A549 (cell line): Measurements from ENCODE around the gene TMEM272. TPM values are rescaled to one million over a fixed set of nuclear protein-coding genes. Genes with fewer than 3 reads are reported as not detected.

Source experiments
- ATAC-seq, 2 experiments: fragments of 200-7000 bp in 1 of 2; fragments of >200 bp in 1 of 2; cut with Nextera tagmentation in 1 of 2; cut with Tn5 transposase in 1 of 2; 3 replicates each; pipeline versions ENCODE4 v1.8.0 to v1.9.1; 2018 to 2020; ENCODE audit warnings: mild to moderate bottlenecking in 1 of 2, moderate library complexity in 1 of 2
- CTCF ChIA-PET: fragments of 300-600 bp; sonication (Branson Sonifier 250); formaldehyde crosslinking; extraction: SDS; loops from one replicate; lab custom pipeline; 2021; ENCODE audit warnings: antibody characterized with exemption, inconsistent platforms; lab: Yijun Ruan, JAX
- POLR2A ChIA-PET: fragments of 350-600 bp; formaldehyde crosslinking; extraction: SDS; loops from one replicate; lab custom pipeline; 2021; ENCODE audit warnings: antibody characterized with exemption, inconsistent platforms; lab: Yijun Ruan, JAX
- DNase-seq, 2 experiments: peaks; one replicate each; pipeline versions ENCODE4 v3.0.0 to v3.0.0-alpha.2; 2011 to 2016; ENCODE audit warnings: low read depth in 1 of 2, low spot score in 1 of 2
- FAIRE-seq: peaks from 2 replicates; lab custom pipeline; 2011; peaks lifted over from hg19 to GRCh38; lab: Jason Lieb, UNC
- H3K27ac ChIP-seq, 2 experiments: fragments of >200 bp; sonication (Bioruptor Twin); formaldehyde crosslinking; 3 replicates each; pipeline ENCODE4 v1.5.1; 2016 to 2017
- H3K4me1 ChIP-seq: fragments of >200 bp; sonication (Bioruptor Twin); formaldehyde crosslinking; 3 replicates; pipeline ENCODE4 v1.6.1; 2016
- H3K4me2 ChIP-seq: fragments of >200 bp; sonication (Bioruptor Twin); formaldehyde crosslinking; 3 replicates; pipeline ENCODE4 v1.6.1; 2016
- H3K4me3 ChIP-seq: fragments of >200 bp; sonication (Bioruptor Twin); formaldehyde crosslinking; 3 replicates; pipeline ENCODE4 v1.5.1; 2016
- H3K9me3 ChIP-seq: fragments of >200 bp; sonication (Bioruptor Twin); formaldehyde crosslinking; 3 replicates; pipeline ENCODE4 v1.6.1; 2016
- ATOH8 ChIP-seq: fragments of 250-450 bp; sonication (Bioruptor Pico); IDR thresholded peaks from 2 replicates; pipeline ENCODE4 v1.5.0; 2020; ENCODE audit warnings: low read depth, mild to moderate bottlenecking, moderate library complexity
- BHLHE40 ChIP-seq: IDR thresholded peaks from 2 replicates; pipeline ENCODE4 v1.6.1; 2012; ENCODE audit warnings: low read depth, low read length, inconsistent platforms
- CHD4 ChIP-seq: fragments of 200-600 bp; sonication (generic); IDR thresholded peaks from 2 replicates; pipeline ENCODE4 v1.6.1; 2016; ENCODE audit warnings: antibody characterized with exemption, mild to moderate bottlenecking, borderline replicate concordance
- E2F6 ChIP-seq: IDR thresholded peaks from 2 replicates; pipeline ENCODE4 v1.6.1; 2012; ENCODE audit warnings: low read depth, borderline replicate concordance
- EHMT2 ChIP-seq: fragments of 200-600 bp; sonication (generic); IDR thresholded peaks from 2 replicates; pipeline ENCODE4 v1.6.1; 2016; ENCODE audit warnings: antibody characterized with exemption, low read depth, mild to moderate bottlenecking, moderate library complexity
- FOSL2 ChIP-seq, 2 experiments: fragments of 450-650 bp in 1 of 2; fragments of >200 bp in 1 of 2; sonication (Bioruptor Twin) in 1 of 2; formaldehyde crosslinking; IDR thresholded peaks; 2 replicates each; pipeline versions ENCODE4 v1.5.0 to v1.6.1; 2016 to 2020; ENCODE audit warnings: mild to moderate bottlenecking in 1 of 2, moderate library complexity in 1 of 2
- HEYL ChIP-seq: fragments of 250-450 bp; sonication (Bioruptor Pico); IDR thresholded peaks from 2 replicates; pipeline ENCODE4 v1.8.0; 2021; ENCODE audit warnings: mild to moderate bottlenecking, moderate library complexity
- HMGXB4 ChIP-seq: fragments of 250-450 bp; sonication (Bioruptor Pico); IDR thresholded peaks from 2 replicates; pipeline ENCODE4 v1.5.0; 2021; ENCODE audit warnings: mild to moderate bottlenecking, moderate library complexity, borderline replicate concordance
- HOXA7 ChIP-seq: fragments of 250-450 bp; sonication (Bioruptor Pico); IDR thresholded peaks from 2 replicates; pipeline ENCODE4 v1.5.0; 2020; ENCODE audit warnings: mild to moderate bottlenecking, moderate library complexity
- HOXB13 ChIP-seq: fragments of 250-450 bp; sonication (Bioruptor Pico); IDR thresholded peaks from 2 replicates; pipeline ENCODE4 v1.5.0; 2020; ENCODE audit warnings: low read depth, mild to moderate bottlenecking, moderate library complexity
- JUNB ChIP-seq: fragments of >200 bp; sonication (Bioruptor Twin); formaldehyde crosslinking; IDR thresholded peaks from 2 replicates; pipeline ENCODE4 v1.6.1; 2016
- KDM1A ChIP-seq: fragments of 200-600 bp; sonication (generic); IDR thresholded peaks from 2 replicates; pipeline ENCODE4 v1.6.1; 2016; ENCODE audit warnings: low read depth, mild to moderate bottlenecking
- KDM5A ChIP-seq: fragments of 200-600 bp; sonication (generic); IDR thresholded peaks from 2 replicates; pipeline ENCODE4 v1.6.1; 2016; ENCODE audit warnings: antibody characterized with exemption, mild to moderate bottlenecking
- MAX ChIP-seq: IDR thresholded peaks from 2 replicates; pipeline ENCODE4 v1.6.1; 2012
- MYC ChIP-seq: IDR thresholded peaks from 2 replicates; pipeline ENCODE4 v1.6.1; 2012; ENCODE audit warnings: mild to moderate bottlenecking, inconsistent platforms, low read length, improper control_type of control experiment, borderline replicate concordance
- NFE2L2 ChIP-seq: fragments of 150-350 bp; conservative IDR thresholded peaks from 2 replicates; pipeline ENCODE4 v1.6.1; 2014; ENCODE audit warnings: low read length
- NR3C1 ChIP-seq: fragments of >200 bp; sonication (Bioruptor Twin); formaldehyde crosslinking; IDR thresholded peaks from 3 replicates; pipeline ENCODE4 v1.6.1; 2017
- POLR2AphosphoS2 ChIP-seq: conservative IDR thresholded peaks from 2 replicates; pipeline ENCODE4 v1.6.1; 2012; ENCODE audit warnings: low read length, improper control_type of control experiment, inconsistent platforms
- RARB ChIP-seq: fragments of 250-450 bp; sonication (Bioruptor Pico); IDR thresholded peaks from 2 replicates; pipeline ENCODE4 v1.8.0; 2021; ENCODE audit warnings: mild to moderate bottlenecking, moderate library complexity
- SREBF2 ChIP-seq: fragments of 450-650 bp; IDR thresholded peaks from 2 replicates; pipeline ENCODE4 v1.6.1; 2014; ENCODE audit warnings: mild to moderate bottlenecking, moderate library complexity
- TFCP2L1 ChIP-seq: fragments of 250-450 bp; sonication (Bioruptor Pico); IDR thresholded peaks from 2 replicates; pipeline ENCODE4 v1.5.0; 2021; ENCODE audit warnings: mild to moderate bottlenecking
- TP53 ChIP-seq: fragments of 250-450 bp; sonication (Bioruptor Pico); IDR thresholded peaks from 2 replicates; pipeline ENCODE4 v1.5.0; 2021; ENCODE audit warnings: mild to moderate bottlenecking, moderate library complexity
- ZNF302 ChIP-seq: fragments of 250-450 bp; sonication (Bioruptor Pico); IDR thresholded peaks from 2 replicates; pipeline ENCODE4 v1.9.0; 2021; ENCODE audit warnings: inconsistent platforms, mild to moderate bottlenecking, moderate library complexity
- WGBS: methylation state at CpG from one replicate; pipeline ENCODE4 v1.1.6; 2017; ENCODE audit errors: missing lambda C conversion rate; 5-methylcytosine and 5-hydroxymethylcytosine counted together
- polyA plus RNA-seq, 4 experiments: library from polyadenylated mRNA; depleted of rRNA in 3 of 4; stranded (reverse); fragments of >200 nt; fragmentation: RNase III in 1 of 4; extraction: RNeasy Plus Mini Kit Qiagen cat#74134 plus additional on column Dnase treatment in 1 of 4; gene quantifications; 2 replicates in 3 of 4; 3 replicates in 1 of 4; pipeline ENCODE4 v1.2.3, GENCODE V29; 2011 to 2017

The TMEM272 gene
- polyA plus RNA-seq, 2 of the 4 experiments (the other 2 are of a cell fraction): not detected

- no peaks in the 10 kb centered on the region for H3K9me3 ChIP-seq
- H3K4me2 ChIP-seq: no peak overlapping the region
- H3K4me1 ChIP-seq: peaks cover 16% of the 10 kb centered on the region
- no peak overlapping the region for H3K4me3 ChIP-seq
- WGBS: 79% methylated on average over 5 of the region's 5 CpGs
- FAIRE-seq: no peak
- POLR2A ChIA-PET: no interaction called here
- no peak for TF ChIP-seq JUNB
- no peak for TF ChIP-seq SREBF2
- TF ChIP-seq NR3C1: no peak
- TF ChIP-seq POLR2AphosphoS2: no peak
- TF ChIP-seq RARB (CRISPR knock-in tag): no peak
- TF ChIP-seq MAX: no peak
- TF ChIP-seq KDM1A: no peak
- TF ChIP-seq ZNF302 (CRISPR knock-in tag): no peak
- TF ChIP-seq HOXB13 (CRISPR knock-in tag): no peak
- TF ChIP-seq NFE2L2: no peak
- no peak for TF ChIP-seq ATOH8 (CRISPR knock-in tag)
- no peak for TF ChIP-seq HEYL (CRISPR knock-in tag)
- no peak for TF ChIP-seq TP53 (CRISPR knock-in tag)
- TF ChIP-seq, all 56 proteins: peak for 0
- CTCF ChIA-PET: no interaction called here
- no peak for DNase-seq
- no peak for ATAC-seq
- H3K27ac ChIP-seq: no peak overlapping the region
These were observed 37.9 kb downstream of the TMEM272 start for GRCh38 chr13:51807041-51807440.

DNA sequence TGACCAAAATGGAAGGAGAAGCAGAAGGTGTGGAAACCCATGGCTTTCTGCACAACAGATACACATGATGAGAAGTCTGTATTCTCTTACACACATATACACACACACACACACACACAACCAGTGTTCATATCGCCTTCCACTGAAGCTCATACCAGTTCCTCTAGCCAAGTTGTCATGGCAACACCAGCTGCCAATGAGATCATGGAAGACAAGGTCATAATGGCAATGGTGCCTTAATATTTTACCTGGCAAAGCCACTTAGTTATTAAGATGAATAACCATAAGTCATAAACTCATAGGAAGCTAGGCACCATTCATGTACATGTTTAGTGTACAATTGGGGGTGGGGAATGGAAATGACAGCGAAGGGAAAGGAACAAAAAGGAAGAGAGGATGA is 38.4 kb downstream of the TMEM272 start:
- no peak overlapping the region for H3K27ac ChIP-seq
- FAIRE-seq (no peak), ATAC-seq (no peak), DNase-seq (peak in 1 of 2 experiments; percentile 35)
- TF ChIP-seq E2F6: no peak
- no peak for TF ChIP-seq HMGXB4 (CRISPR knock-in tag)
- no peak for TF ChIP-seq HOXB13 (CRISPR knock-in tag)
- no peak for TF ChIP-seq KDM1A
- no peak for TF ChIP-seq CHD4
- TF ChIP-seq KDM5A: no peak
- no peak for TF ChIP-seq EHMT2
- TF ChIP-seq FOSL2 (IDR thresholded peaks at IDR 0.05): no peak
- TF ChIP-seq FOSL2 (CRISPR knock-in tag; IDR thresholded peaks at IDR 0.05): no peak
- TF ChIP-seq HOXA7: no peak
- TF ChIP-seq TFCP2L1 (CRISPR knock-in tag): no peak
- TF ChIP-seq JUNB: no peak
- no peak for TF ChIP-seq NFE2L2
- no peak for TF ChIP-seq MYC
- TF ChIP-seq BHLHE40: no peak
- no peak overlapping the region for H3K4me3 ChIP-seq
- H3K9me3 ChIP-seq: no peaks in the 10 kb centered on the region
- POLR2A ChIA-PET: no interaction called here
- H3K4me2 ChIP-seq: no peak overlapping the region
- H3K4me1 ChIP-seq: peaks cover 18% of the 10 kb centered on the region
- 68% methylated on average over 2 of the region's 2 CpGs for WGBS
- CTCF ChIA-PET: interaction anchor here (1.0 to 1.3 kb wide), 2 partner anchors 9 to 38 kb away, joined by 3 read pairs; partner anchors contain the start of gene TMEM272
